Nephron (organoid): ENCODE data around the gene PRKAR1B.

Source experiments
- H3K27ac Mint-ChIP-seq, 3 experiments: 2 replicates each; pipeline ENCODE4 v1.8.0; 2020; ENCODE audit warnings: mixed read lengths in 3 of 3, mild to moderate bottlenecking in 2 of 3, moderate library complexity in 1 of 3
- H3K27me3 Mint-ChIP-seq: 2 replicates; pipeline ENCODE4 v1.8.0; 2021; ENCODE audit warnings: low read depth, mild to moderate bottlenecking, moderate library complexity, mixed read lengths
- H3K36me3 Mint-ChIP-seq: 2 replicates; pipeline ENCODE4 v1.8.0; 2020; ENCODE audit warnings: low read depth, mixed read lengths
- H3K4me1 Mint-ChIP-seq: 2 replicates; pipeline ENCODE4 v1.8.0; 2020; ENCODE audit warnings: mixed read lengths
- H3K4me3 Mint-ChIP-seq, 3 experiments: 2 replicates each; pipeline ENCODE4 v1.8.0; 2020; ENCODE audit warnings: mild to moderate bottlenecking in 3 of 3, mixed read lengths in 3 of 3, moderate library complexity in 2 of 3
- H3K9me3 Mint-ChIP-seq: 2 replicates; pipeline ENCODE4 v1.8.0; 2020; ENCODE audit warnings: mixed read lengths
- TF ChIP-seq, protein P1 (sequence below), 3 experiments: fragments of 200-600 bp; sonication (generic); IDR thresholded peaks; one replicate each; pipeline ENCODE4 v1.5.0; 2021; ENCODE audit warnings: antibody characterized with exemption in 3 of 3; ENCODE audit not compliant: unreplicated experiment in 3 of 3

PRKAR1B gene

DNA sequence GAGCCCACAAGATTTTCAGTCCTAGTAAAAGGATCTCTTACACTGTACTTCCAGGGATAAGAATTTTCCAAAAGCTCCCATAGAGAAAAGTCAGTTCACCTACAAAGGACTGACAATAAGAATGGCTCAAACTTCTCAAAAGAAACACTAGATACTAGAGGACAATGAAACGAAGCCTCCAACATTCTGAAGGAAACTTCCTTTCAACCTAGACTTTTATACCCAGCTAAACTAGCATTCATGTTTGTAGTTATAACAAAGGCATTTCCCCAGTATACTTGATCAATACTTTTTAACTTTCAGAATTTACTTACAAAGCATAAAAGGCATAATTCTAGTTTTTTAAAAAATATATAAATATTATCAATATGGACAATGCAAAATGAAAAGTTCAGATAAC is 41.5 kb downstream of the PRKAR1B start:
- Mint-ChIP-seq H3K27me3 (no peaks in the 10 kb centered on the region), H3K4me1 (no peaks in the 10 kb centered on the region), H3K36me3 (peaks cover 72% of the 10 kb centered on the region), H3K4me3 (no peak overlapping the region), H3K9me3 (peaks cover 46% of the 10 kb centered on the region), H3K27ac (no peak overlapping the region)
- TF ChIP-seq, protein P1, sequence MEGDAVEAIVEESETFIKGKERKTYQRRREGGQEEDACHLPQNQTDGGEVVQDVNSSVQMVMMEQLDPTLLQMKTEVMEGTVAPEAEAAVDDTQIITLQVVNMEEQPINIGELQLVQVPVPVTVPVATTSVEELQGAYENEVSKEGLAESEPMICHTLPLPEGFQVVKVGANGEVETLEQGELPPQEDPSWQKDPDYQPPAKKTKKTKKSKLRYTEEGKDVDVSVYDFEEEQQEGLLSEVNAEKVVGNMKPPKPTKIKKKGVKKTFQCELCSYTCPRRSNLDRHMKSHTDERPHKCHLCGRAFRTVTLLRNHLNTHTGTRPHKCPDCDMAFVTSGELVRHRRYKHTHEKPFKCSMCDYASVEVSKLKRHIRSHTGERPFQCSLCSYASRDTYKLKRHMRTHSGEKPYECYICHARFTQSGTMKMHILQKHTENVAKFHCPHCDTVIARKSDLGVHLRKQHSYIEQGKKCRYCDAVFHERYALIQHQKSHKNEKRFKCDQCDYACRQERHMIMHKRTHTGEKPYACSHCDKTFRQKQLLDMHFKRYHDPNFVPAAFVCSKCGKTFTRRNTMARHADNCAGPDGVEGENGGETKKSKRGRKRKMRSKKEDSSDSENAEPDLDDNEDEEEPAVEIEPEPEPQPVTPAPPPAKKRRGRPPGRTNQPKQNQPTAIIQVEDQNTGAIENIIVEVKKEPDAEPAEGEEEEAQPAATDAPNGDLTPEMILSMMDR (IDR thresholded peaks at IDR 0.05; ENCODE audit: unreplicated experiment in 3 of 3), result no peak

DNA sequence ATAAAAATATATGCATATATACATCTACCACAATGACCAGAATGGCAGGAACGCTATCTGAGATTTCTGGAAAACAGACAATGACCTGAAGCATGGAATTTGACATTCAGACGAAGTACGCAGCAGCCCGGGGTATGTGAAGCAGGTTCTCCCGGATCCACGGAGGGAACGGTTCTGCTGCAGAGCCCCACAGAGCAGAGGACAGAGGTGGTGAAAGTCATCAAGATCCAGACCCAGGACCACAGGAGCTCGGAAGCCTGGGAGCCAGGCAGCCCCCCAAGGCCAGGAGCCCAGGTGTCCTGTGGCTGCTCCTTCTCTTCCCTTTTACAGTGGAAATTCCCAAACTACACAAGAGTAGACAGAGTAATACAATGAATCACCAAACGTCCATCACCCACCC is 42.7 kb downstream of the PRKAR1B start:
- Mint-ChIP-seq H3K27ac (no peak overlapping the region), H3K4me3 (no peak overlapping the region), H3K36me3 (peaks cover 71% of the 10 kb centered on the region), H3K4me1 (no peaks in the 10 kb centered on the region), H3K9me3 (peaks cover 43% of the 10 kb centered on the region), H3K27me3 (no peaks in the 10 kb centered on the region)
- TF ChIP-seq, protein P1 (IDR thresholded peaks at IDR 0.05; ENCODE audit: unreplicated experiment in 3 of 3), result no peak

DNA sequence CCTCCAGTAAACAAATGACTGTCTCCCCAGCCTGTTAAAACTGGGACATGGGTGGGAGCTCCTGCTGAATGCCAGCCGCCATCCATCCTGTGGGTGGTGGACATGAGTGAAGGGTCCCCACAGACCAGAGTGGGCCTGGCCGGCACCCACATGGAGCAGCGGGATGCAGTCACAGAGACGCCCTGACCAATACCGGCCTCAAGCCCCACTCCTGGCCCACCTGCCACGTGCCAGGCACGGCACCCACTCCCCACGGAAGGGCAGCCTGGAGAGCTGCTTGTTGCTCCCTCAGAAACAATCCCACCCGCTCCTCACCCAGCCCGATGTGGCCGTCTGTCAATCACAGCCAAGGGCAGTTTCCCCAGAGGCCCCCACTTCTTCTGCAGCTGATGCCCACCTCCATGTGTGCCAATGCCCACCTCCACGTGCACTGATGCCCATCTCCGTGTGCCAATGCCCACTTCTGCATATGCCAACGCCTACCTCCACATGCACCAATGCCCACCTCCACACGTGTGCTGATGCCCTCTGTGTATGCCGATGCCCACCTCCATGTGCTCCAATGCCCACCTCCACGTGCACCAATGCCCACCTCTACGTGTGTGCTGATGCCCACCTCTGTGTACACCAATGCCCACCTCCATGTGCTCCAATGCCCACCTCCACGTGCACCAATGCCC is 43.4 kb downstream of the PRKAR1B start:
- Mint-ChIP-seq H3K9me3 (peaks cover 39% of the 10 kb centered on the region), H3K27ac (no peak overlapping the region), H3K4me1 (no peaks in the 10 kb centered on the region), H3K36me3 (peaks cover 68% of the 10 kb centered on the region), H3K27me3 (no peaks in the 10 kb centered on the region), H3K4me3 (no peak overlapping the region)
- TF ChIP-seq, protein P1 (IDR thresholded peaks at IDR 0.05; ENCODE audit: unreplicated experiment in 3 of 3), result no peak

DNA sequence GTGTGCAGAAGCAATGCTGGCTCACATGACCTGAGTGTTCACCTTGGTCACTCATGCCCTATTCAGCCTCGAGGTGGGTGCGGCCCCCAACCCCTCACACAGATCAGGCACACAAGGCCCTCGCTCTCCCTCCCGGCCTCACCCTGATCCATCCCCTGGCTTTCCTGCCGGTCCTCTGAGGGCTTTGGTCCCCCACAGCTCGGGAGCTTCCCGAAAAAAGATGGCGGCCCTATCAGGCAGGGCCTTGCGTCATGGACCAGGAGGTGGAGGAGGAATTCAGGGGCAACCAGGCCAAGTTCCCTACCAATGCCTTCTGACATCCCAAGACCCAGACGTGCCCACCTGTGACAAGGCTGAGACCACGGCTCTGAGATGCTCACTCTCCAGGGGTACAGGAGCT is 44.3 kb downstream of the PRKAR1B start:
- peaks cover 35% of the 10 kb centered on the region for H3K9me3 Mint-ChIP-seq
- no peak overlapping the region for H3K27ac Mint-ChIP-seq
- no peak overlapping the region for H3K4me3 Mint-ChIP-seq
- no peaks in the 10 kb centered on the region for H3K27me3 Mint-ChIP-seq
- H3K36me3 Mint-ChIP-seq, result peaks cover 70% of the 10 kb centered on the region
- H3K4me1 Mint-ChIP-seq, result no peaks in the 10 kb centered on the region
- TF ChIP-seq, protein P1 (IDR thresholded peaks at IDR 0.05; ENCODE audit: unreplicated experiment in 3 of 3), result no peak

DNA sequence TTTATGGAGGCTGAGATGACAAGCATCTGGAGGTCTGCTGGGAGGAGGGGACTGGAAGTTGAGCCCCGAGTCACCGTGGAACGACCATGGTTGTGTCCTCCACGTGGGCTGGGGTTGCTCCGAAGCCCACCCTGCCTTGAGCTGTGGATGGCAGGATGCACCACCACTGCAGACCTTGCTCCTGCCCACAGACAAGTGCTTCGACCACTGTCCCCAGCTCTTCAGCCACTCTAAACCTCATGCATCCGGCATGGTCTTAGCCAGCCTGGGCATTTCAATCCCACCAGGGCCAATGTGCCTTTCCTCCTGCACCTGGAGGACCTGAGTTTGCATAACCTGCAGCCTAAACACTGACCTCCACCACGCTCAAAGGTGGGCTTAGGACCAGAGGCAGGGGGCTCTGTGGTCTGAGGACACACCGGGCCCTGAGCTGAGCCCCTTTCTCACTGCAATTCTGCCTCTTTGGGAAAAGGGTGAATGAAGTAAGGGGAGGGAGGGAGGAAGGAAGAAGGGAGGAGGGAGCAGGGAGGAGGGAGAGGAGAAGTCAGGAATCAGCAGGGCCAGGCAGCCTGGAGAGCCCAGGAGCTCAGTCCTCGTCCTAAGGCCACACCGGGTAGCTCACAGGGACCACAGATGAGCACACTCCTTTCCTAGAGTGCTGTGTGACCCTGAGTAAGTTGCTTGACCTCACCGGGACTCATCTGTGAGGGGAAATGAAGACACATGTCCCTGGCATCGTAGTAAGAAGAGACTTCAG is 45.4 kb downstream of the PRKAR1B start:
- Mint-ChIP-seq H3K4me1 (no peaks in the 10 kb centered on the region), H3K36me3 (peaks cover 66% of the 10 kb centered on the region), H3K9me3 (peaks cover 25% of the 10 kb centered on the region), H3K4me3 (no peak overlapping the region), H3K27me3 (no peaks in the 10 kb centered on the region), H3K27ac (no peak overlapping the region)
- TF ChIP-seq, protein P1 (IDR thresholded peaks at IDR 0.05; ENCODE audit: unreplicated experiment in 3 of 3), result no peak
